NCI-H2196 treated with DMSO at 0.1 percent for 48 hours (cell line): ENCODE measurements around the gene PRKCQ.
"Not testable (repeated sequence)": the region's sequence is repeated elsewhere in the genome, so short reads cannot be mapped to it uniquely, and the experiment has no call there.

Experiments
- DNase-seq: peaks from one replicate; lab custom pipeline; 2025; ENCODE audit not compliant: unreplicated experiment; lab: John Stamatoyannopoulos, UW

The PRKCQ gene

DNA sequence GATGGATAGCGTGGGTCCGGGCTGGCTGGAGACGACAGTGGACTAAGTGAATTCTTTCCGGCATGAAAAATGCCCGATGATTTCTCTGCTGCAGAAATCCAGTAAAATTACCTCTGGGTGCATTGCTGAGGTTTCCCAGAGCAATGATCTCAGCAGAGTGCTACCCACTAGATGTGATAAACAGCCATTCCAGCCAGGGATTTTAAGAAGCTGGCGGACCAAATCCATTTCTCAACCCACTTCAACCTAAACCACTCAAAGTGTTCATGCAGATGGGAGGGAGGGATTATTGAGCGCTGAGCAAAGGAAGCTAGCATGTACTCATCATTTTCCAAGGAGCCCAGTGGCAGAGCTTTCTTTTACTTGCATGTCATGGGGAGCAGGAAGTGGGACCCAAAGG, 116.7 kb downstream of the PRKCQ start:
- DNase-seq = no peak

DNA sequence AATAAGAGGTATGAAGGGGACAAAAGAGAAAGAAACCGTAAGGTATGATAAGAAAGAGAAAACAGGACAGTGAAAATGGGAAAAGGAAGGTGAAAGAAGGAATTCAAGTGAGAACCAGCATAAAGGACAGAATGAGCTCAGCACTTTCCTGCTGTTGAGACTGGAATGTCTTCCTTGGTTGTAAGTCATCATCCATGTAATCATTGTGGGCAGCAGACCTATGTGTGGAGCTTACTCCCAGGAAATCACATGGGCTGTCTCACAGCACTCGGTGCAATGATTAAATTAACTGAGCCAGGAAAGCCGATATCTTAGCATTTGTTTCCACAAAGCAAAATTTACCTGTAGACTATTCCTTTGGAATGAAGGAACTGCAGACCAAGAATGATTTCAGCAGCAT, 118.1 kb downstream of the PRKCQ start:
- DNase-seq = no peak

DNA sequence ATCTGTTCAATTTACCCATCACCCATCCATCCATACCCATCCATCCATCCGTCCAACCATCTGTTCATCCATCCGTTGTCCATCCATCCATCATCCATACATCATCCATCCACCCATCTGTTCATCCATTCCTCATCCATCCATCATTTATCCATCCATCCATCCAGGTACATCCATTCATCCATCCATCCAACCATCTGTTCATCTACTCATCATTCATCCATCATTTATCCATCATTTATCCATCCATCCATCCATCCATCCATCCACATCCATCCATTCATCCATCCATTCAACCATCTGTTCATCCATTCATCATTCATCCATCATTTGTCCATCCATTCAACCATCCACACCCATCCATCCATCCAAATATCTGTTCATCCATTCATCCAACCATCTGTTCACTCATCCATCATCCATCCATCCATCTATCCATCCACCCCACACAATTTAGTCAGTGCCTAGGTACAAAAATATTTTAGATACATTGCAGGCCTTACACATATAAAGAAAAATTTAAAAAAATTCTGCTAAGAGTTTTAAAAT, 119.1 kb downstream of the PRKCQ start:
- no peak for DNase-seq

DNA sequence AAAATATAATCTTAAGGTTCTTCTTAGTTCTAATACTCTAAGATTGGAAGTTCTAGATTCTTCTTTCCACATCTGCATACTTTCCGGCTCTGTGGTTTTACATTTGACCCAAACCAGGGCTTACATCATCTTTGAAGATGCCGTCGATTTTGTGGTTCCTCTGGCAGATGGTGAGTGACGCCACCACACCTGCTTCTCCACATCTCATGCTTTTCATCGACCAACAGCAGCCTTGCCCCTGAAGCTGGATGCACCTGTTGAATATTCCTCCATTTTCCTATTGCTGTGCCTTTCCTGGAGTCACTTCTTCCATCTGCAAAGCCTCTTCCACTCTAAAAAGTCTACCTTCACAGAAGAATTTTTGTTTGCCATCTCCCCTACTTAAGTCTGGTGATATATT, 121.3 kb downstream of the PRKCQ start:
- DNase-seq = no peak

- DNase-seq = no peak
Observed at GRCh38 chr10:6457376-6457775, 122.7 kb downstream of the PRKCQ start.

DNA sequence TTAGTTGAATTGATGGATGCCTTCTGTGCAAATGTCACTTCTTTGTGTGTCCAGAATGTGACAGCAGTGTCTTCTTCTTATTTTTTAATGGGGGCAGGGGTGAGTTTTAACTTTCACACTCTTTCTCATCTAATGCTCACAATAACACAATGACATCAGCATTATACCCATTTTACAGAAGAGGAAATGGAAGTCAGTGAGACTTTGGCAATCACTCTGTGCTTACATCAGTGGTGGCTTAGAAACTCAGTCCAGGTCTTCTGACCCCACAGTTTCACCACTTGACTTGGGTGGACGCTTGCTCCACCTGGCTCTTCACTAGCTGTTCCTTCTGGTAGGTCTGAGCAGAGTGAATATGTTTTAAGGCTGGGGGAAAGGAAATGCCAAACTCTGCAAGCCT, 124.0 kb downstream of the PRKCQ start:
- no peak for DNase-seq

GRCh38 chr10:6455592-6455991, 124.5 kb downstream of the PRKCQ start:
- no peak for DNase-seq

DNA sequence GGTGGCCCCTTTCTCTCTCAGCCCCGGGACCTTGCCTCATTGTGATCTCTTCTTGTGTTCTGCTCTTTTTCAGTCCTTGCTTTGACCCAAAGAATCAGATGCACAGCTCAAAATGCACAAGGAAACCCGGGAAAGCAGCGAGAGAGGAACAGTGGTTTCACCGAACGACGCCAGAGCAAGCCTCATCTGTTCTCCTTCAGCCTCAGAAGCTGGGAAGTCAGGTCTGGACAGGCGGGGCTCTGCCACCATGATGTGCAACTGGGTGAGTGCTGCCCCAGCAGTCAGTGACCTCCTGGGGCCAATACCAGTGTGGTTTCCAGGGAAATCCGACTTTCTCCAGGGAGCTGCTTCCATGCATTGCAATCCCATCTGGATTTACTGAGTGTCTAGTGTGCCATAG, 133.4 kb downstream of the PRKCQ start:
- DNase-seq = no peak

DNA sequence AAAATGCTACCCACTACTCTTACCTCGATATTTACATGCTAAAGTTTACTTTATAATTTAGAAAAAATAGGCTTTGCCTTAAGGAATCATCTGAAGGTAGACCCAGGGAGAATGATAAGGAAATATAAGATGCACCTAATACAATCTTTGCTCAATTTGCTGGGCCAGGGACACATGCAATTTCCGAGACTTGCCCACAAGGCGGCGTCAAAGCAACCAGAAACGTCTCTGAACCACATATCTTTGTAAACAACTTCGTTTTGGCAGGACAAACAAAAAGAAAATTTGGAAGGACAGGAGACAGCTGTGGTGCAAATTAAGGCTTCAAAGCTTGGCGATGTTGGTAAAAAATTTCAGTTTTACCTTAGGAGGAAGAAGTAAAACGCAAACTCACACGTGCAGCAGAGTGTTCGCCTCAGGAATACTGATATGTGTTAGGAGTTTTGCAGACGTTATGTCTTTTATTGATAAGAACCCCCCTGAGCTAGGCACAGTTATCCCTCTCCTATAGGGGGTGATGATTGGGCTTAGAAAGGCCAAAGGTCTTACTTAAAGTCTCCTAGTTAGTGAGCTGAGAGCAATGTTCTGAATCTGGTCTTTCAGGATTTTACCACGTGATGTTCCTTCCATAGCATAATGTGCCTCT, 134.3 kb downstream of the PRKCQ start:
- no peak for DNase-seq

- not testable (repeated sequence) for DNase-seq
Observed at GRCh38 chr10:6439875-6440274, 140.2 kb downstream of the PRKCQ start.

DNA sequence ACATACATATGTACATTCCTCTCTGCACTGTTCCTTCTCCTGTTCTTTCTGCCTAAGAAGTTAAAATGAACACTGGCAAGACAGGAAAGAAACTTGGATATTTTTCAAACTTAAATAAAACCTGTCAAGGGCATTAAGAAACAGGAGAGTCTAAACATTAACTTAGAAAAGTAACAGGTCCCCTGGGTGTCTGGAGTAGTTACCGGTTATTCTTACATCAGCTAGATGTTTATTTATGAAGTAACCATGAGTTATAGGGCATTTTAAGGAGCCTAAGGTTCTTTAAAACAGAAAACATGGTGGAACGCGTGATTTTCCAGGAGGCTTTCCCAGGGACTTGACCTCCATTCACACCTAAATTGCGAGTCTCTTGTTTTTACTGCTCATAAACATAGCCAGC, 148.2 kb downstream of the PRKCQ start:
- DNase-seq = no peak

GRCh38 chr10:6431186-6431585, 148.9 kb downstream of the PRKCQ start:
- DNase-seq = no peak

- DNase-seq = no peak
Observed at GRCh38 chr10:6430423-6430980, 149.6 kb downstream of the PRKCQ start.

- DNase-seq = no peak
Observed at GRCh38 chr10:6427357-6427959, 152.6 kb downstream of the PRKCQ start.

DNA sequence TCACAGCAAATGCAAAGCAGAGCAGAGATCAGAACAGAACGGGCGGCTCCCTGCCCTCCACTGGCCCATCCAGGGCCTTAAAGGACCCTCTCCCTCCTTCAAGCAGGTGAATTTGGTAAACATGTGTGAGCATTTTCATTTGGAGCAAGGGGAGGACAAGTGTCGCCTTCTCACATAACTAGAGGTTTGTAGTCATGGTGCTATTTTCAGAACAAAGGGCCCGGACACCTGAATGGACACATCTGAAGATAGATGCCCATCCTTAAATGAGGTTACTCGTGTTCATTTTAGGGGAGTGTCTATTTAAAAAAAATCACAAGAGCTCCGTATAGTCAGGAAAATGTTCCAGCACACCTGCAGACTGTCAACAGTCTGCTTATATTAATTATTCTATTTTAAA, 153.8 kb downstream of the PRKCQ start:
- no peak for DNase-seq

- DNase-seq = no peak
Observed at GRCh38 chr10:6423413-6424170, 156.5 kb downstream of the PRKCQ start.

DNA sequence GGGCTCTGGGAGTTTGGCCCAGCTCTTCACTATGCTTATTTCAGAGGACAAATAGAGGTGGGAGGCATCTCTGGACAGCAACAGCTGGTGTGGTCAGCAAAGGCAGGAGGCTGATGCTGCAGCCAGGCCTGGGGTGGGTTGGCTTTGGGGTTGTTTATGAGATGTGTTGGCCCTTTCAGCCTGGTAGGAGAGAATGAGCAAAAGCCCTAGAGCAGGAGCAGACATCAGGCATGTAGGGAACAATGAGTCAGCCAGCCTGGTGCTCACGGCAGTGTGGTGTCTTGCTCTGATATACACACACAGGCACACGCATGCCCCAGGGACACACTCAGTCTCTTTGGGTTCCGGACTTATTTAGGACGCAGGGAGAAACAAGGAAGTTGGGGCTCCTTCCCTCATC, 157.1 kb downstream of the PRKCQ start:
- DNase-seq = no peak

DNA sequence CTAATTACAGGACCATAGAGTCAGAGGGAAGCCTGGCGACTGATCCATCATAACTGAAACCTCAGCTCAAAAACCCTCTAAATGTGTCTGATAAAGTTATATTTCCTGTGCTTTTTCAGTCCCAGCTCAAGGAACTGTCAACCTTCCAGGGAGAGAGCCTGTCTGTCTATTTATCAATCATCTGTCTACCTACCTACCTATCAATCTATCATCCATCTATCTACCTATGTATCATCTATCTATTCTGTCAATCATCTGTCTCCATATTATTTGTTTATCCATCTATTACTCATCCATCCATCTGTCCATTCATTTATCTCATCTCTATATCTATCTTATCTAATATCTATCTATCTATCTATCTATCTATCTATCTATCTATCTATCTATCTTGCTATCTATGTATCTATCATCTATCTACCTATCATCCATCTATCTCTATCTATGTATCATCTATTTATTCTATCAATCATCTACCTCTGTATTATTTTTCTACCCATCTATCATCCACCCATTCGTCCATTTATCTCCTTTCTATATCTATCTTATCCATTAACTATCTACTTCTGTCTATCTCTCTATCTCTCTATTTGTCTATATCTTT, 161.4 kb downstream of the PRKCQ start:
- no peak for DNase-seq

- no peak for DNase-seq
Observed at GRCh38 chr10:6418167-6418566, 161.9 kb downstream of the PRKCQ start.

GRCh38 chr10:6416892-6417512, 163.1 kb downstream of the PRKCQ start:
- no peak for DNase-seq

DNA sequence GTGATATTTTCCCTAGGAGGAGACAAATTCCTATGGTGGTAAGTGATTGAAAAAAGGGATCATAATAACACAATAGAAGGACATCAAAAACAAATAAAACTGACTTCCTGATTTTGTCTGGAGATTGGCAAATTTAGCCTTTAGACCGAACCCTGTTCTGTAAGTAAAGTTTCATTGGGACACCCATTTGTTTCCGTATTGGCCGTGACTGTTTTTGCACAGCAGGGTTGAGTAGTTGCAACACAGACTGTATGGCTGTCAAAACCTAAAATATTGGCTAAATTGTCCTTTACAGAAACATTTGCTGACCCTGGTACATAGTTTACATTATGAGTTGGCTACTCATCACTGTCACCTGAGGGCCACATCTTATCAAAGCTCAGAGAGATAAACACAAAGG, 168.6 kb downstream of the PRKCQ start:
- no peak for DNase-seq
